ENCODE results near the gene SRPRB.

The SRPRB gene

GRCh38 chr3:133850034-133850433 is 44.4 kb downstream of the SRPRB start:
- H2AFZ ChIP-seq, result no peak overlapping the region
- H3K9ac ChIP-seq, result no peak overlapping the region
- H3K27ac ChIP-seq, result no peak overlapping the region
- no peak for TF ChIP-seq CTCF (IDR thresholded peaks at IDR 0.05)
- H3K79me2 ChIP-seq, result peaks cover 25% of the 10 kb centered on the region
- no peaks in the 10 kb centered on the region for H3K9me3 ChIP-seq (ENCODE audit: control insufficient read depth, low read length)
- no peak overlapping the region for H3K4me2 ChIP-seq (ENCODE audit: low read length)
- no peaks in the 10 kb centered on the region for H3K27me3 ChIP-seq (ENCODE audit: control insufficient read depth, insufficient read depth, low read length)
- H3K36me3 ChIP-seq (ENCODE audit: control insufficient read depth, insufficient read depth, low read length), result no peaks in the 10 kb centered on the region
- H3K4me1 ChIP-seq, result no peaks in the 10 kb centered on the region
- no peak overlapping the region for H3K4me3 ChIP-seq (ENCODE audit: low read depth, low read length)

- Histone ChIP-seq H3K27me3 (ENCODE audit: control insufficient read depth, insufficient read depth, low read length) (no peaks in the 10 kb centered on the region), H3K36me3 (ENCODE audit: control insufficient read depth, insufficient read depth, low read length) (no peaks in the 10 kb centered on the region), H3K79me2 (peaks cover 25% of the 10 kb centered on the region), H3K4me1 (no peaks in the 10 kb centered on the region), H3K4me2 (ENCODE audit: low read length) (no peak overlapping the region), H3K4me3 (ENCODE audit: low read depth, low read length) (no peak overlapping the region), H3K27ac (no peak overlapping the region), H3K9ac (no peak overlapping the region), H3K9me3 (ENCODE audit: control insufficient read depth, low read length) (no peaks in the 10 kb centered on the region), H2AFZ (no peak overlapping the region)
- TF ChIP-seq CTCF (IDR thresholded peaks at IDR 0.05), result no peak
These were observed 45.8 kb downstream of the SRPRB start for GRCh38 chr3:133851266-133851906.

- Histone ChIP-seq H3K4me1 (no peaks in the 10 kb centered on the region), H3K4me2 (ENCODE audit: low read length) (no peak overlapping the region), H3K27ac (no peak overlapping the region), H3K4me3 (ENCODE audit: low read depth, low read length) (no peak overlapping the region), H3K9me3 (ENCODE audit: control insufficient read depth, low read length) (no peaks in the 10 kb centered on the region), H3K9ac (no peak overlapping the region), H3K27me3 (ENCODE audit: control insufficient read depth, insufficient read depth, low read length) (no peaks in the 10 kb centered on the region), H2AFZ (no peak overlapping the region), H3K79me2 (peaks cover 25% of the 10 kb centered on the region), H3K36me3 (ENCODE audit: control insufficient read depth, insufficient read depth, low read length) (no peaks in the 10 kb centered on the region)
- TF ChIP-seq CTCF (IDR thresholded peaks at IDR 0.05), result no peak
These were observed 46.3 kb downstream of the SRPRB start for GRCh38 chr3:133851931-133852330.

- Histone ChIP-seq H2AFZ (no peak overlapping the region), H3K36me3 (ENCODE audit: control insufficient read depth, insufficient read depth, low read length) (no peaks in the 10 kb centered on the region), H3K4me2 (ENCODE audit: low read length) (no peak overlapping the region), H3K4me1 (no peaks in the 10 kb centered on the region), H3K9ac (no peak overlapping the region), H3K4me3 (ENCODE audit: low read depth, low read length) (no peak overlapping the region), H3K9me3 (ENCODE audit: control insufficient read depth, low read length) (no peaks in the 10 kb centered on the region), H3K27ac (no peak overlapping the region), H3K27me3 (ENCODE audit: control insufficient read depth, insufficient read depth, low read length) (no peaks in the 10 kb centered on the region), H3K79me2 (peaks cover 28% of the 10 kb centered on the region)
- no peak for TF ChIP-seq CTCF (IDR thresholded peaks at IDR 0.05)
These were observed 47.7 kb downstream of the SRPRB start for GRCh38 chr3:133853063-133853924.
